MM.1S (cell line): ENCODE data around the gene SMC3.

Source experiments
- DNase-seq: peaks from one replicate; pipeline ENCODE4 v3.0.0-alpha.2; 2015
- H2AFZ ChIP-seq: fragments of 300-600 bp; sonication (generic); 2 replicates; pipeline ENCODE4 v1.6.0; 2016; ENCODE audit warnings: antibody characterized with exemption, low read length
- H3F3A ChIP-seq: fragments of 300-600 bp; sonication (generic); 2 replicates; pipeline ENCODE4 v1.6.1; 2016; ENCODE audit warnings: mild to moderate bottlenecking, antibody characterized with exemption, low read length, moderate library complexity, mixed read lengths; ENCODE audit not compliant: insufficient read depth
- H3K27ac ChIP-seq: fragments of 300-600 bp; sonication (generic); 2 replicates; pipeline ENCODE4 v1.5.1; 2016; ENCODE audit warnings: mild to moderate bottlenecking, low read length
- H3K27me3 ChIP-seq: fragments of 300-600 bp; sonication (generic); replicated peaks from 2 replicates; pipeline ENCODE4 v1.6.0; 2016; ENCODE audit warnings: low read length; ENCODE audit not compliant: insufficient read depth
- H3K36me3 ChIP-seq: fragments of 300-600 bp; sonication (generic); replicated peaks from 2 replicates; pipeline ENCODE4 v1.6.1; 2016; ENCODE audit warnings: mild to moderate bottlenecking, low read length, mixed read lengths; ENCODE audit not compliant: insufficient read depth
- H3K4me1 ChIP-seq: fragments of 300-600 bp; sonication (generic); 2 replicates; pipeline ENCODE4 v1.6.1; 2016; ENCODE audit warnings: low read length, mixed read lengths
- H3K4me2 ChIP-seq: fragments of 300-600 bp; sonication (generic); 2 replicates; pipeline ENCODE4 v1.6.0; 2016; ENCODE audit warnings: low read depth, low read length
- H3K4me3 ChIP-seq: fragments of 300-600 bp; sonication (generic); 2 replicates; pipeline ENCODE4 v1.5.1; 2016; ENCODE audit warnings: low read length, mixed read lengths
- H3K79me2 ChIP-seq: fragments of 300-600 bp; sonication (generic); 2 replicates; pipeline ENCODE4 v1.6.1; 2016; ENCODE audit warnings: mixed run types, low read length, mixed read lengths
- H3K9ac ChIP-seq: fragments of 300-600 bp; sonication (generic); 2 replicates; pipeline ENCODE4 v1.6.1; 2016; ENCODE audit warnings: low read length, mixed read lengths
- H3K9me2 ChIP-seq: fragments of 300-600 bp; sonication (generic); replicated peaks from 2 replicates; pipeline ENCODE4 v1.6.1; 2016; ENCODE audit warnings: mild to moderate bottlenecking, low read length, mixed read lengths; ENCODE audit not compliant: insufficient read depth
- H3K9me3 ChIP-seq: fragments of 300-600 bp; sonication (generic); replicated peaks from 2 replicates; pipeline ENCODE4 v1.6.1; 2016; ENCODE audit warnings: mild to moderate bottlenecking, low read length, mixed read lengths; ENCODE audit not compliant: insufficient read depth
- H4K20me1 ChIP-seq: fragments of 300-600 bp; sonication (generic); 2 replicates; pipeline ENCODE4 v1.6.1; 2016; ENCODE audit warnings: mild to moderate bottlenecking, low read length, moderate library complexity, mixed read lengths; ENCODE audit not compliant: insufficient read depth
- CTCF ChIP-seq: fragments of 300-600 bp; sonication (generic); IDR thresholded peaks from 2 replicates; pipeline ENCODE4 v1.5.1; 2016; ENCODE audit warnings: antibody characterized with exemption, low read length, mixed read lengths
- EZH2 ChIP-seq: fragments of 300-600 bp; sonication (generic); optimal IDR thresholded peaks from 2 replicates; pipeline ENCODE3; 2017; ENCODE audit warnings: low read depth, mild to moderate bottlenecking, antibody characterized with exemption, low read length, mixed read lengths
- EZH2phosphoT487 ChIP-seq: fragments of 300-600 bp; sonication (generic); IDR thresholded peaks from 2 replicates; pipeline ENCODE4 v1.6.1; 2018; ENCODE audit warnings: antibody characterized with exemption, low read length

The SMC3 gene

GRCh38 chr10:110567201-110568054 lies at the start of gene SMC3:
SMC3 (plus strand) TSS chr10:110567695; CDS start chr10:110567817, 122 bp downstream.
- Histone ChIP-seq H3K9ac (peak within 1 kb of the TSS; percentile 96), H3K4me1 (peaks cover 27% of the 10 kb centered on the region), H4K20me1 (peaks cover 15% of the 10 kb centered on the region), H3K9me2 (no peaks in the 10 kb centered on the region), H3K36me3 (peaks cover 9% of the 10 kb centered on the region; the same call in 1 of the 2 replicates), H3F3A (peaks cover 4% of the 10 kb centered on the region; the same call in 1 of the 2 replicates), H3K4me2 (peak within 1 kb of the TSS; percentile 95), H3K27ac (peak within 1 kb of the TSS; percentile 89), H2AFZ (peak within 1 kb of the TSS; percentile 96), H3K4me3 (peak within 1 kb of the TSS; percentile 95), H3K27me3 (no peaks in the 10 kb centered on the region), H3K9me3 (no peaks in the 10 kb centered on the region), H3K79me2 (peaks cover 50% of the 10 kb centered on the region)
- TF ChIP-seq EZH2phosphoT487 (no peak), CTCF (peak; percentile 10; the same call in 1 of the 2 replicates)
- DNase-seq: peak; percentile 90

DNA sequence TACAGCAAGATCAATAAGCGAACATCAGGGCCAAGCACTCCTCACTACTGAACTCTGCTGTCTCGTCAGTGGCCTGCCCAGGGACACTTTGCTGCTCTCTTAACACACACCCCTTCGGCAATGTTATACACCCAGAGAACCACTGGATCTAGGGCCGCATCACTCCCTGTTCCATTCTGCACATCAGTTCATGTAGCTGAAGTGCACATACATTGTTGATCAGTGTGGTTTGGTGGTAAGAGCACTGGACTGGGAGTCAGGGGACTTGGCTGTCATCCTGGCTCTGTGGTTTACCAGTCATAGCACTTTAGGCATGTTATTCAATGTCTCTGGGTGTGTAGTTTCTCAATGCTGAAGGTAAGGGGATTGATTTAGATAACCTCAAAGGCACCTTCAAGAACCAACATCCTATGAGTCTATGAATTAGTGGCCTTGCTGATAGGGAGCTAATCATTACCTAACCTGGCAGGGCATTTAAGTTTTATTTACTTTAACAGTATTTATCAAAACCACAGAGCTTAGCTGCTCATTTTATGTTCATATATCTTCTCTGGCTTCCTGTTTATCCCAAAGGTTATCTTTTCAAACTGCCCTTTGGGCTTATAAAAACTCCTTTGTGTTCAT lies 45.0 kb upstream of the SMC3 start:
- Histone ChIP-seq H3K9me3 (no peaks in the 10 kb centered on the region), H2AFZ (no peak overlapping the region), H3F3A (peaks cover 46% of the 10 kb centered on the region), H3K27me3 (no peaks in the 10 kb centered on the region), H3K9ac (no peak overlapping the region), H3K4me1 (peaks cover 12% of the 10 kb centered on the region), H3K27ac (no peak overlapping the region), H3K36me3 (peaks cover 6% of the 10 kb centered on the region; the same call in 1 of the 2 replicates), H3K4me2 (no peak overlapping the region), H3K9me2 (no peaks in the 10 kb centered on the region), H3K79me2 (peaks cover 42% of the 10 kb centered on the region), H3K4me3 (no peak overlapping the region), H4K20me1 (0 out of 2 replicates have a peak, but pooled peaks cover 3% of the 10 kb centered on the region)
- TF ChIP-seq EZH2 (no peak), CTCF (no peak), EZH2phosphoT487 (no peak)
- no peak for DNase-seq

DNA sequence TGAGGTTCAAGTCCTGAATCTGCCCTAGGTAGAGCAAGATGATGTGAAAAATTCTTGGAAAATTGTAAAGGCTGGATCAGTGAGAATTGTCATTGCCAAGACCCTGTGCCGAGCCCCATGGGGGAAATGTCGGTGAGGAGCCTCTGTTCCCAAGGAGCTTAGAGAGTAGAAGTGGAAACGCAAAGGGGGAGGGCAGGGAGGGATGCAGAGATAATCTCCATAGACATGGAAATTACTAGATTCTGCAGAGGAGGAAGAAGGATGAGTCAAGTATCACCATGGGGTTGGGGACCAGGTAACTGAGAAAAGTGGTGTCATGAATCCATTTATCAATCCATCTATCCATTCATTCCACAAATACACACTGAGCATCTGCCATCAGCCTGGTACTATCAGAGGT lies 43.8 kb upstream of the SMC3 start:
- Histone ChIP-seq H3K4me2 (no peak overlapping the region), H3K36me3 (peaks cover 6% of the 10 kb centered on the region; the same call in 1 of the 2 replicates), H3K27me3 (no peaks in the 10 kb centered on the region), H3K9ac (no peak overlapping the region), H3F3A (peaks cover 55% of the 10 kb centered on the region), H3K4me3 (no peak overlapping the region), H3K9me2 (no peaks in the 10 kb centered on the region), H3K4me1 (peaks cover 25% of the 10 kb centered on the region), H2AFZ (no peak overlapping the region), H3K79me2 (peaks cover 34% of the 10 kb centered on the region), H3K27ac (no peak overlapping the region), H4K20me1 (0 out of 2 replicates have a peak, but pooled peaks cover 3% of the 10 kb centered on the region), H3K9me3 (no peaks in the 10 kb centered on the region)
- no peak for DNase-seq
- TF ChIP-seq EZH2phosphoT487 (no peak), EZH2 (no peak), CTCF (no peak)
